ENCODE measurements around the gene UNC13A. TPM values are rescaled to one million over a fixed set of nuclear protein-coding genes. Genes with fewer than 3 reads are reported as not detected.

Gene UNC13A
- total and polyA plus RNA-seq, 5 donors: 0.03 to 0.06 (median 0.05) TPM; not detected in 2

DNA sequence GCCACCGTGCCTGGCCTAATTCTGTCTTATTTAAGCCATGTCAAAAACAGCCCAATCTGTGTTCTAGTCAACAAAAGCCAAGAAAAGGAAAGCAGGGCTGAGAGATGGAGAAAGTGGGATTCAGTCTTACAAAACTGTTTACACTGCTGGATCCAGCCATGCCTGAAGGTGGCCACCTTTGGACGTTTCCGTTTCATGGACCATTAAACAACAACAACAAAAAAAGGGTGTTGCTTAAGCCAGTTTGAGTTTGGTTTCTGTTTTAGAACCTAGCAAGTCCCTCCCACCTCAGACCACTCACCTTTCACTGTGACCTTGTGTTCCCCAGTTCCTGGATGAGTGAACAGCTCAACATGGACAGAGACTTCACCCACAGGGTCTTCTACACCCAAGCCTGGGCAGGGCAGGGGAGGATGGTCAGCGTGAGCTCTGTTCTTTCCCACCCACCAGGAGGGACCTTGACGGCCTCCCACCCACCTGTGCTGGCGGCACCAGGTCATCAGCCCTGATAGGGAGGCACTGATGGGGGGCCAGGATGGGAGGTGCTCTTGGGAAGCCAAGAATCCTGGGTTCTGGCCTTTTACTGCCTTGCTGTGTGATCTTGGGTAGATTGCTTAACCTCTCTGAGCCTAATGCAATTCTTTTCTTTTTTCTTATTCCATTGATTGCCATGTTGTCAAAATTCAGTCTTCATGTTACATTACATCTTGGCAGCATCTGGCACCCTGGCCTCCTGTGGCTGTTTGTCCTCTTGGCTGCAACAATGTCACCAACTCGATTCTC, 76.5 kb downstream of the UNC13A start:
- H3K9me3 ChIP-seq (ENCODE audit: control insufficient read depth, low read length): no peaks in the 10 kb centered on the region
- H3K4me3 ChIP-seq (ENCODE audit: low read length): no peak overlapping the region
- ATAC-seq: no peak
- H3K4me1 ChIP-seq (ENCODE audit: control insufficient read depth, insufficient read depth, low read length): no peaks in the 10 kb centered on the region
- no peaks in the 10 kb centered on the region for H3K27me3 ChIP-seq (ENCODE audit: control insufficient read depth, insufficient read depth)
- intact Hi-C loops (cut with DNase I): no loop called here
- no peak for DNase-seq
- H3K27ac ChIP-seq (ENCODE audit: low read length): no peak overlapping the region
- WGBS: 84% methylated on average over 7 of the region's 7 CpGs

GRCh38 chr19:17610384-17610783, 77.8 kb downstream of the UNC13A start:
- no peak overlapping the region for H3K27ac ChIP-seq (ENCODE audit: low read length)
- DNase-seq: no peak
- H3K9me3 ChIP-seq (ENCODE audit: control insufficient read depth, low read length): no peaks in the 10 kb centered on the region
- no peaks in the 10 kb centered on the region for H3K27me3 ChIP-seq (ENCODE audit: control insufficient read depth, insufficient read depth)
- no peaks in the 10 kb centered on the region for H3K4me1 ChIP-seq (ENCODE audit: control insufficient read depth, insufficient read depth, low read length)
- no peak overlapping the region for H3K4me3 ChIP-seq (ENCODE audit: low read length)
- intact Hi-C loops (cut with DNase I): no loop called here
- 55% methylated on average over 7 of the region's 7 CpGs for WGBS
- ATAC-seq: no peak

DNA sequence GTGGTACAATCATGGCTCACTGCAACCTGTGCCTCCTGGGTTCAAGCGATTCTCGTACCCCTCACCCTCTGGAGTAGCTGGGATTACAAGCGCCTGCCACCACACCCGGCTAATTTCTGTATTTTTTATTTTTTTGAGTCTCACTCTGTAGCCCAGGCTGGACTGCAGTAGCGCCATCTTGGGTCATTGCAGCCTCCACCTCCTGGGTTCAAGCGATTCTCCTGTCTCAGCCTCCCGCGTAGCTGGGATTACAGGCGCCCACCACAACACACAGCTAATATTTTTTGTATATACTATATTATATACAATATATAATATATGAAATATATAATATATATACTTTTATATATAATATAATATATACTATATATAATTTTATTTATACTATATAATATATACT, 80.2 kb downstream of the UNC13A start:
- 96% methylated on average over 9 of the region's 9 CpGs for WGBS
- no peaks in the 10 kb centered on the region for H3K9me3 ChIP-seq (ENCODE audit: control insufficient read depth, low read length)
- intact Hi-C loops (cut with DNase I): loop anchor here in 1 of 4 donors (5.0 kb wide), 1 partner anchor 156 kb away; no protein-coding TSS in a partner anchor
- no peaks in the 10 kb centered on the region for H3K4me1 ChIP-seq (ENCODE audit: control insufficient read depth, insufficient read depth, low read length)
- no peak overlapping the region for H3K27ac ChIP-seq (ENCODE audit: low read length)
- DNase-seq (no peak), ATAC-seq (no peak)
- H3K27me3 ChIP-seq (ENCODE audit: control insufficient read depth, insufficient read depth): no peaks in the 10 kb centered on the region
- H3K4me3 ChIP-seq (ENCODE audit: low read length): no peak overlapping the region

- peak in 1 of 2 donors; percentile 20 for ATAC-seq
- no peak for DNase-seq
- H3K4me3 ChIP-seq (ENCODE audit: low read length): no peak overlapping the region
- WGBS: 20% methylated on average over 18 of the region's 18 CpGs
- intact Hi-C loops (cut with DNase I): loop anchor here in 1 of 4 donors (5.0 kb wide), 1 partner anchor 154 kb away; no protein-coding TSS in a partner anchor
- no peaks in the 10 kb centered on the region for H3K4me1 ChIP-seq (ENCODE audit: control insufficient read depth, insufficient read depth, low read length)
- H3K27ac ChIP-seq (ENCODE audit: low read length): no peak overlapping the region
- no peaks in the 10 kb centered on the region for H3K9me3 ChIP-seq (ENCODE audit: control insufficient read depth, low read length)
- no peaks in the 10 kb centered on the region for H3K27me3 ChIP-seq (ENCODE audit: control insufficient read depth, insufficient read depth)
These were observed 81.5 kb downstream of the UNC13A start for GRCh38 chr19:17606590-17607185.

DNA sequence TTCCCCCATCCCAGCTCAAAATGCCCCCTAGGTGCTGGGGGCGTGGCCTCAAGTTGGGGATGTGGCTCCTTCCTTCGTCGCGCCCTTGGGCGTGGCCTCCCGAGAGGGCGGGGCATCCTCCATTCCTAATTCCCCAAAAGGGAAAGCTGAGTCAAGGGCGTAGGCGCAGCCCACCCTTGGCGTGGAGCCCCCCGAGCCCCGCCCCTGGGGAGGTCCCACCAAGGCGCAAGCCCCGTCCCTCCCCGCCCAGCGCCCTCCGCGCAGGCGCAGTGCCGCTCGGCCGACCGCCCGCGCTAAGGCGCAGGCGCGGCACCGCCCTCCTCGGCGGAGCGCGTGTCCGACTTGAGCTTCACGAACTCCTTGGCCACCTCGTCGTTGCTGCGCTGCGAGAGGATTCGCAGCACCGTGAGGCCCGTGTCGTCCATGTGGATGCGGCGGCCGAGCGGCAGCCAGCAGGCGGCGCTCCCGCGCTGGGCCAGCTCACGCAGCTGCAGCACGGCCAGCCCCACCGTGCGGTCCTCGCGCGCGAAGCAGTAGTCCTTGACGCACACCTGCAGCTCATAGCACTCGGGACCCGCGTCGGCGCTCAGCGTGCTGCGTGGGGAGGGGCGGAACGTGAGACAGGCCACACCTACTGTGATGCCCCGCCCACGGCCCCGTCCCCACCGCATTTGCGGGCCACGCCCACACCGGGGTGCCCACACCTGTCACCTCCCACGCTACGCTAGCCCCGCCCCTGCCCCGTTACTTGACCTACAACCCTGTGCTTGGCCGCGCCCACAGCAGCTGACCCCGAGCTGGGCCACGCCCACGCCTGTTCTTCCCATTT, 82.2 kb downstream of the UNC13A start:
- Histone ChIP-seq H3K4me1 (ENCODE audit: control insufficient read depth, insufficient read depth, low read length) (no peaks in the 10 kb centered on the region), H3K27ac (ENCODE audit: low read length) (no peak overlapping the region), H3K27me3 (ENCODE audit: control insufficient read depth, insufficient read depth) (no peaks in the 10 kb centered on the region), H3K9me3 (ENCODE audit: control insufficient read depth, low read length) (no peaks in the 10 kb centered on the region), H3K4me3 (ENCODE audit: low read length) (peak overlapping the region; percentile 0)
- intact Hi-C loops (cut with DNase I): loop anchor here in 1 of 4 donors (5.0 kb wide), 1 partner anchor 154 kb away; no protein-coding TSS in a partner anchor
- WGBS: 3% methylated on average over 85 of the region's 85 CpGs
- DNase-seq (peak; percentile 77 to 90 (median 87)), ATAC-seq (peak; percentile 70 to 83)

- no peaks in the 10 kb centered on the region for H3K9me3 ChIP-seq (ENCODE audit: control insufficient read depth, low read length)
- WGBS: 86% methylated on average over 8 of the region's 8 CpGs
- H3K27ac ChIP-seq (ENCODE audit: low read length): no peak overlapping the region
- no peaks in the 10 kb centered on the region for H3K27me3 ChIP-seq (ENCODE audit: control insufficient read depth, insufficient read depth)
- intact Hi-C loops (cut with DNase I): loop anchor here in 1 of 4 donors (5.0 kb wide), 1 partner anchor 153 kb away; no protein-coding TSS in a partner anchor
- H3K4me3 ChIP-seq (ENCODE audit: low read length): no peak overlapping the region
- ATAC-seq: no peak
- no peak for DNase-seq
- H3K4me1 ChIP-seq (ENCODE audit: control insufficient read depth, insufficient read depth, low read length): no peaks in the 10 kb centered on the region
These were observed 83.0 kb downstream of the UNC13A start for GRCh38 chr19:17605117-17605516.

DNA sequence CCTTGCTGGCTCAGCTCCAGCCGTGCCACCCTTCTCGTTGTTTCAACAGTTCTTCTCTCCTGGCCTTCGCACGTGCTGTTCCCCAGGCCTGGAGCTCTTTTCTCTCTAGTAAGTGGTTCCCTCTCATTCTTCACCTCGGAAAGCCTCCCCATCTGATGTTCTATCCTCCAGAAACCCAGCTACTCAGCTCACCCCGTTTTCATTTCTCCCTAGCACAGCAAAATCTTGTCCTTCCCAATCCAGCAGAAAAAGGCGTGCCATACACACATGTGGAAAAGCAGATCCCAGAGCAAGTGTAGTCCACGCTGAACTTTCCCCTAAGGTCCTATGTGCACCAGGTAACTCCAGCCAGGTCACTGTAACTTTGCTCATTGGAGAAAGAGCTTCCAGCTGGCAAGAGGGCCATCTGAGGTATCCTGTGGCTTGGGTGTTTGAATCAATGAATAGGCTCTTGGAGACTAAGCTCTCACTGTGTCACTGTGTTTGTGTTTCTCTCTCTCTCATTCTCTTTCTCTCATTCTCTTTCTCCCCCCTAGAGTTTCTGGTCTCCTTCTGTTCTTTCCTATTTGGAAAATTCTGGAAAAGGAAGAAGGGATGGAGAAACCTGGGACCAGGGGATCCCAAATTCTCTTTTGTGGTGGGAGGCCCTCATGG, 83.7 kb downstream of the UNC13A start:
- H3K27me3 ChIP-seq (ENCODE audit: control insufficient read depth, insufficient read depth): no peaks in the 10 kb centered on the region
- no peaks in the 10 kb centered on the region for H3K4me1 ChIP-seq (ENCODE audit: control insufficient read depth, insufficient read depth, low read length)
- ATAC-seq (no peak), DNase-seq (no peak)
- WGBS: 51% methylated on average over 8 of the region's 8 CpGs
- no peaks in the 10 kb centered on the region for H3K9me3 ChIP-seq (ENCODE audit: control insufficient read depth, low read length)
- no peak overlapping the region for H3K4me3 ChIP-seq (ENCODE audit: low read length)
- H3K27ac ChIP-seq (ENCODE audit: low read length): no peak overlapping the region
- intact Hi-C loops (cut with DNase I): loop anchor here in 1 of 4 donors (5.0 kb wide), 1 partner anchor 152 kb away; no protein-coding TSS in a partner anchor

DNA sequence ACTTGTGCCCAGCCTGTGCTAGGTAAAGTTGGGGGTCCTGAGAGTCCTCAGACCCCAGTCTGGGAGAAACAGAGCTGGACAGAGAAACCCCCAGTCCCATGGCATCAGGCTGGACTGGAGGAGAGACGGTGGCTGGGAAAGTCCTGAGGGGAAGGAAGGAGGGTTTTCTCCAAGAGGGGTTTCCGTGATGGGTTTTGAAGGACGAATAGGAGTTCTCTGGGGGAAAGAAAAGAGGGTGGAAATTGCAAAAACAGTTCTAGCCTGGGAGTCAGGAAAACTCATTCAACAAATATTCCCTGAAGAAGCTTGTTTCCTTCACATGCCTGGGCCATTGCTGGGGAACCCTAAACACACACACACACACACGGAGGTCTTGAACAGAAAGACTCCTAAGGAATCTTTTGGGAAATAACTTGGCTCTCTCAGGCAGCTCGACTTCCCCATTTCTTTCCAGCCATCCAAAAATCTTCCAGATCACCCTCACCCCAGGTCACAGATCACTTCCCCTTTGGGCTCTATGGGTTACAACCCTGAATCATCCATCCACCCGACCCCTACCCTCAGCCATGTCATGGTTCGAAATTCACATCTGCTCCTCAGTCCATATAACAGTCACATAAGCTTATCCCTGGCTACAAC, 85.2 kb downstream of the UNC13A start:
- Histone ChIP-seq H3K27ac (ENCODE audit: low read length) (no peak overlapping the region), H3K4me1 (ENCODE audit: control insufficient read depth, insufficient read depth, low read length) (no peaks in the 10 kb centered on the region), H3K9me3 (ENCODE audit: control insufficient read depth, low read length) (no peaks in the 10 kb centered on the region), H3K4me3 (ENCODE audit: low read length) (no peak overlapping the region), H3K27me3 (ENCODE audit: control insufficient read depth, insufficient read depth) (no peaks in the 10 kb centered on the region)
- DNase-seq (no peak), ATAC-seq (no peak)
- intact Hi-C loops (cut with DNase I): no loop called here
- WGBS: 68% methylated on average over 7 of the region's 7 CpGs

- no peak for ATAC-seq
- no peak overlapping the region for H3K27ac ChIP-seq (ENCODE audit: low read length)
- DNase-seq: no peak
- intact Hi-C loops (cut with DNase I): no loop called here
- no peaks in the 10 kb centered on the region for H3K4me1 ChIP-seq (ENCODE audit: control insufficient read depth, insufficient read depth, low read length)
- no peak overlapping the region for H3K4me3 ChIP-seq (ENCODE audit: low read length)
- 60% methylated on average over 8 of the region's 8 CpGs for WGBS
- no peaks in the 10 kb centered on the region for H3K27me3 ChIP-seq (ENCODE audit: control insufficient read depth, insufficient read depth)
- no peaks in the 10 kb centered on the region for H3K9me3 ChIP-seq (ENCODE audit: control insufficient read depth, low read length)
These were observed 85.9 kb downstream of the UNC13A start for GRCh38 chr19:17602217-17602616.

GRCh38 chr19:17601683-17602082, 86.5 kb downstream of the UNC13A start:
- Histone ChIP-seq H3K4me3 (ENCODE audit: low read length) (no peak overlapping the region), H3K4me1 (ENCODE audit: control insufficient read depth, insufficient read depth, low read length) (no peaks in the 10 kb centered on the region), H3K9me3 (ENCODE audit: control insufficient read depth, low read length) (no peaks in the 10 kb centered on the region), H3K27me3 (ENCODE audit: control insufficient read depth, insufficient read depth) (no peaks in the 10 kb centered on the region), H3K27ac (ENCODE audit: low read length) (no peak overlapping the region)
- ATAC-seq (no peak), DNase-seq (no peak)
- 19% methylated on average over 9 of the region's 9 CpGs for WGBS
- intact Hi-C loops (cut with DNase I): no loop called here
